KMS-11 (cell line): Measurements from ENCODE around the gene OCRL.
"Not testable (repeated sequence)": the region's sequence is repeated elsewhere in the genome, so short reads cannot be mapped to it uniquely, and the experiment has no call there.

Experiments used
- H2AFZ ChIP-seq: fragments of 200-600 bp; sonication (generic); 2 replicates; pipeline ENCODE4 v1.6.1; 2016; ENCODE audit warnings: antibody characterized with exemption, mixed run types, low read depth
- H3K27ac ChIP-seq: fragments of 200-600 bp; sonication (generic); 2 replicates; pipeline ENCODE4 v1.6.1; 2016; ENCODE audit warnings: mild to moderate bottlenecking, mixed run types
- H3K27me3 ChIP-seq: fragments of 200-600 bp; sonication (generic); 2 replicates; pipeline ENCODE4 v1.6.1; 2017; ENCODE audit warnings: mild to moderate bottlenecking, low read depth, mixed run types, moderate library complexity; ENCODE audit not compliant: insufficient read depth
- H3K36me3 ChIP-seq: fragments of 200-600 bp; sonication (generic); 2 replicates; pipeline ENCODE4 v1.6.1; 2017; ENCODE audit warnings: mild to moderate bottlenecking, mixed run types; ENCODE audit not compliant: insufficient read depth
- H3K4me1 ChIP-seq: fragments of 200-600 bp; sonication (generic); 2 replicates; pipeline ENCODE4 v1.6.1; 2016; ENCODE audit warnings: mild to moderate bottlenecking, low read depth, mixed run types; ENCODE audit not compliant: poor library complexity, severe bottlenecking
- H3K4me2 ChIP-seq: fragments of 200-600 bp; sonication (generic); 2 replicates; pipeline ENCODE4 v1.7.0; 2016; ENCODE audit warnings: mild to moderate bottlenecking, mixed run types
- H3K4me3 ChIP-seq: fragments of 200-600 bp; sonication (generic); IDR thresholded peaks from 2 replicates; pipeline ENCODE4 v1.6.1; 2017; ENCODE audit warnings: low read depth, low read length, mixed read lengths; ENCODE audit not compliant: insufficient read depth
- H3K79me2 ChIP-seq: fragments of 200-600 bp; sonication (generic); 2 replicates; pipeline ENCODE4 v1.6.1; 2016; ENCODE audit warnings: low read depth, mixed run types; ENCODE audit not compliant: insufficient read depth
- H3K9ac ChIP-seq: fragments of 200-600 bp; sonication (generic); 2 replicates; pipeline ENCODE4 v1.6.1; 2016; ENCODE audit warnings: mild to moderate bottlenecking, mixed run types
- H4K20me1 ChIP-seq: fragments of 200-600 bp; sonication (generic); 2 replicates; pipeline ENCODE4 v1.6.1; 2016; ENCODE audit warnings: mild to moderate bottlenecking, mixed run types; ENCODE audit not compliant: insufficient read depth
- CTCF ChIP-seq: fragments of 200-600 bp; sonication (generic); conservative IDR thresholded peaks from 2 replicates; pipeline ENCODE4 v1.6.1; 2017; ENCODE audit warnings: low read depth, mild to moderate bottlenecking, antibody characterized with exemption, low read length, moderate library complexity, mixed read lengths

The OCRL gene

GRCh38 chrX:129549124-129549523 is 9.1 kb downstream of the OCRL start:
- H3K27ac ChIP-seq: no peak overlapping the region
- H3K27me3 ChIP-seq: no peaks in the 10 kb centered on the region
- no peak overlapping the region for H3K4me2 ChIP-seq
- H2AFZ ChIP-seq: no peak overlapping the region
- no peaks in the 10 kb centered on the region for H3K36me3 ChIP-seq
- no peak for TF ChIP-seq CTCF
- no peak overlapping the region for H3K9ac ChIP-seq
- no peaks in the 10 kb centered on the region for H3K4me1 ChIP-seq
- no peaks in the 10 kb centered on the region for H3K79me2 ChIP-seq
- no peaks in the 10 kb centered on the region for H4K20me1 ChIP-seq
- H3K4me3 ChIP-seq: no peak overlapping the region

GRCh38 chrX:129553619-129554288 is 13.7 kb downstream of the OCRL start:
- H3K27ac ChIP-seq: no peak overlapping the region
- TF ChIP-seq CTCF: no peak

GRCh38 chrX:129554816-129555215 is 14.8 kb downstream of the OCRL start:
- not testable (repeated sequence) for H3K79me2 ChIP-seq, H3K4me2 ChIP-seq, H3K36me3 ChIP-seq, H3K9ac ChIP-seq, H4K20me1 ChIP-seq, H2AFZ ChIP-seq, H3K27ac ChIP-seq, H3K4me3 ChIP-seq, H3K27me3 ChIP-seq
- peaks cover 14% of the 10 kb centered on the region for H3K4me1 ChIP-seq

More at GRCh38 chrX:129553619-129554288, 13.7 kb downstream of the OCRL start:
- no peaks in the 10 kb centered on the region for H4K20me1 ChIP-seq
- H3K9ac ChIP-seq: no peak overlapping the region
- no peaks in the 10 kb centered on the region for H3K36me3 ChIP-seq
- H3K4me1 ChIP-seq: peaks cover 14% of the 10 kb centered on the region
- H3K27me3 ChIP-seq: no peaks in the 10 kb centered on the region
- no peak overlapping the region for H3K4me2 ChIP-seq
- H3K4me3 ChIP-seq: no peak overlapping the region
- no peaks in the 10 kb centered on the region for H3K79me2 ChIP-seq
- H2AFZ ChIP-seq: no peak overlapping the region

GRCh38 chrX:129556806-129557315 is 16.8 kb downstream of the OCRL start:
- no peak overlapping the region for H3K4me2 ChIP-seq
- no peak overlapping the region for H3K4me3 ChIP-seq
- H2AFZ ChIP-seq: no peak overlapping the region
- H3K27ac ChIP-seq: no peak overlapping the region
- H3K9ac ChIP-seq: no peak overlapping the region
- no peaks in the 10 kb centered on the region for H4K20me1 ChIP-seq
- H3K27me3 ChIP-seq: no peaks in the 10 kb centered on the region
- TF ChIP-seq CTCF: no peak
- peaks cover 14% of the 10 kb centered on the region for H3K4me1 ChIP-seq
- H3K79me2 ChIP-seq: no peaks in the 10 kb centered on the region
- H3K36me3 ChIP-seq: no peaks in the 10 kb centered on the region

GRCh38 chrX:129557844-129558480 is 17.9 kb downstream of the OCRL start:
- H3K79me2 ChIP-seq: no peaks in the 10 kb centered on the region
- no peaks in the 10 kb centered on the region for H4K20me1 ChIP-seq
- no peak overlapping the region; the same call in 1 of the 2 replicates for H3K4me2 ChIP-seq
- H3K27me3 ChIP-seq: no peaks in the 10 kb centered on the region
- no peak overlapping the region for H3K27ac ChIP-seq
- H2AFZ ChIP-seq: no peak overlapping the region
- H3K9ac ChIP-seq: no peak overlapping the region
- no peaks in the 10 kb centered on the region for H3K36me3 ChIP-seq
- TF ChIP-seq CTCF: no peak
- H3K4me3 ChIP-seq: no peak overlapping the region
- peaks cover 14% of the 10 kb centered on the region for H3K4me1 ChIP-seq
